Activated T-cell treated with anti-CD3 and anti-CD28 coated beads, Interleukin-2, amount 50 U/mL, for 4 hours (primary cell): ENCODE measurements around the gene RYR3. TPM values are rescaled to one million over a fixed set of nuclear protein-coding genes. Genes with fewer than 3 reads are reported as not detected.

ENCODE experiments used
- ATAC-seq, 2 donors: fragments of 200-7000 bp; cut with Tn5 transposase; one replicate each; pipeline ENCODE4 v1.10.0; 2021
- DNase-seq: peaks from one replicate; pipeline ENCODE4 v3.0.0-alpha.2; 2020
- H3K27me3 Mint-ChIP-seq: one replicate; pipeline ENCODE4 v1.8.0; 2021; ENCODE audit warnings: low read depth, mixed read lengths
- H3K36me3 Mint-ChIP-seq: one replicate; pipeline ENCODE4 v1.8.0; 2022; ENCODE audit warnings: mixed read lengths; ENCODE audit not compliant: insufficient read depth
- H3K4me1 Mint-ChIP-seq: one replicate; pipeline ENCODE4 v1.8.0; 2021; ENCODE audit warnings: low read depth, mixed read lengths
- H3K4me3 Mint-ChIP-seq: one replicate; pipeline ENCODE4 v1.8.0; 2021; ENCODE audit warnings: mild to moderate bottlenecking, moderate library complexity, mixed read lengths
- H3K9me3 Mint-ChIP-seq: one replicate; pipeline ENCODE4 v1.8.0; 2021; ENCODE audit warnings: mixed read lengths
- total RNA-seq, 3 donors: library from RNA; stranded (reverse); gene quantifications; one replicate each; pipeline ENCODE4 v1.2.1, GENCODE V29; 2021

RYR3 gene
- total RNA-seq, 3 donors from 2014 or later: not detected

- DNase-seq (no peak), ATAC-seq (no peak)
- H3K27me3 Mint-ChIP-seq: peaks cover 9% of the 10 kb centered on the region
- peaks cover 2% of the 10 kb centered on the region for H3K4me1 Mint-ChIP-seq
- H3K9me3 Mint-ChIP-seq: no peaks in the 10 kb centered on the region
- no peak overlapping the region for H3K4me3 Mint-ChIP-seq
- H3K36me3 Mint-ChIP-seq: no peaks in the 10 kb centered on the region
Measured at GRCh38 chr15:33639456-33639855, 328.7 kb downstream of the RYR3 start.

DNA sequence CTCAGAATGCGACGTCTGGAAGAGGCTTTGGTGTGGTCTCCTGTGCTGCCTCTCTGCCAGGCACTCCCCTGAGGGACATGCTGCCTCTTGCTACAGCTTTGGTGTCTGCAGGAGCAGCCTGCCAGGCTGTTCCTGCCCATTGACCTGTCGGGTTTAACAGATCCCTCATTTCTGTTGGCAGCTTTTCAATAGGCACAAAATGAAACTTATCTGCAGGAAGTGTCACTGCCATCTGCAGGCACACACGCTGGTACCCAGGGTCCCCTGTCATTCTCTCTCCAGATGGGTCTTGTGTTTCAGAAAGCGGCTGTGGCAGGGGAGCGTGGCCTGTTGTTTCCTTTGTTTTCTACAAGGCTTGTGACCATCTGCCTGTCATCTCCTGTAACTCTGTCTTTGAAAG is 329.2 kb downstream of the RYR3 start:
- Mint-ChIP-seq H3K4me1 (peaks cover 2% of the 10 kb centered on the region), H3K27me3 (peaks cover 11% of the 10 kb centered on the region), H3K36me3 (no peaks in the 10 kb centered on the region), H3K9me3 (no peaks in the 10 kb centered on the region), H3K4me3 (no peak overlapping the region)
- ATAC-seq (no peak), DNase-seq (no peak)

- Mint-ChIP-seq H3K36me3 (no peaks in the 10 kb centered on the region), H3K4me3 (no peak overlapping the region), H3K27me3 (peaks cover 9% of the 10 kb centered on the region), H3K9me3 (no peaks in the 10 kb centered on the region), H3K4me1 (peaks cover 2% of the 10 kb centered on the region)
- ATAC-seq (no peak), DNase-seq (no peak)
Measured at GRCh38 chr15:33641069-33641468, 330.3 kb downstream of the RYR3 start.

- DNase-seq: no peak
- H3K36me3 Mint-ChIP-seq: no peaks in the 10 kb centered on the region
- no peaks in the 10 kb centered on the region for H3K9me3 Mint-ChIP-seq
- H3K4me3 Mint-ChIP-seq: no peak overlapping the region
- H3K27me3 Mint-ChIP-seq: peaks cover 9% of the 10 kb centered on the region
- ATAC-seq: no peak
- peaks cover 2% of the 10 kb centered on the region for H3K4me1 Mint-ChIP-seq
Measured at GRCh38 chr15:33644304-33644703, 333.5 kb downstream of the RYR3 start.

DNA sequence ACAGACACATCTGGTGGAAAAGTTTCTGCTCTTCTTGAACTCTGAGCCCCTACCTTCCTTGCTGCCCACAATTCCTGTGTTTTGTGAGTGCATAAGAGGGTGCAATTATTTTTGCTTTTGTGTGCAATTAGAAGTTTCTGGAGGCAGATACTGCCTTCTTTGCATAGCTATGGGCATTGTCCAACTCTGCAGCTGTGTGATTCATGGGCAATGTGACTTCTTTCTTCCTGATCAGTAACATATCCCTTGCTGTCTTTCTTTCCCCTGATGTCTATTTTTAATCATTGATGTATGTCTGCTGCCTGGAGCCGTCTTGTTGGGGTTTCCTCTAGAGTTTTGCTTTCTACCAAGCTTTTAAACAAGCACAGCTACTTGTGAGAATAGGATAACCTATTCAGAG is 336.0 kb downstream of the RYR3 start:
- Mint-ChIP-seq H3K4me1 (no peaks in the 10 kb centered on the region), H3K27me3 (peaks cover 6% of the 10 kb centered on the region), H3K4me3 (no peak overlapping the region), H3K9me3 (no peaks in the 10 kb centered on the region), H3K36me3 (no peaks in the 10 kb centered on the region)
- DNase-seq (no peak), ATAC-seq (no peak)

DNA sequence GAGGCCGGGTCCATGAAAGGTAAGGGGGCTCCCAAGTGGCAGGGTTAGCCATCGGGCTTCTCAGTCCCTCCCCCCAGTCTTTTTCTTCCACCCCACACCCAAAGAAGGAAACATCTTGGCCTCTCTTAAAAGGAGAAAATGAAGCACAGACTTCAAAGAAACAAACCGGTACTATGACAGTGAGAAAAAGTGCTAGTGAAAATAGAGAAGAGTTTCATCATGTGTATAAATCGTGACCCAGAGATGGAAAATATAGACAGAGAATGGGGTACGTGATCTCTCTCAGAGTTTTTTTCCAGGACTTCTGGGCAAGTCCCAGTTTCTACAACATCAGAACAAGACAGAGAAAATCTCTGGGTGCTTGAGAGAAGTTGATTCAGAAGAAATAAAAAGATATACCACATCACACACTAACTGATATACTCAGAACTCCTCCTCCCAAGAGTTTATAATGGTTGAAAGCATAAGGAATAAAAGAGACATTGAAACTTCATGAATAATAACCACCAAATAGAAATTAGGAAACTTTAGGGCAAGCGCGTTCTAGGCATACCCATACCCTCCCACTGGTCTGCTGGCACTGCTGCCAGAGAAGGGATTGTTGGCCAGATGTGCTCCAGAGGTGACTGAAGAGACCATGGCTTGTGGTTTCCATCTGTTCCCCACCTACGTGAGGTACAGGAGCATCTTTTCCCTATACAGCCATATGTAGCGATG is 338.6 kb downstream of the RYR3 start:
- H3K4me3 Mint-ChIP-seq: no peak overlapping the region
- ATAC-seq (peak; percentile 44 to 66), DNase-seq (no peak)

GRCh38 chr15:33654860-33655259 is 344.1 kb downstream of the RYR3 start:
- Mint-ChIP-seq H3K27me3 (no peaks in the 10 kb centered on the region), H3K36me3 (no peaks in the 10 kb centered on the region), H3K9me3 (no peaks in the 10 kb centered on the region), H3K4me1 (no peaks in the 10 kb centered on the region), H3K4me3 (no peak overlapping the region)
- no peak for ATAC-seq
- DNase-seq: no peak

More for the DNA sequence above, 338.6 kb downstream of the RYR3 start:
- H3K36me3 Mint-ChIP-seq: no peaks in the 10 kb centered on the region
- no peaks in the 10 kb centered on the region for H3K9me3 Mint-ChIP-seq
- H3K27me3 Mint-ChIP-seq: peaks cover 2% of the 10 kb centered on the region
- no peaks in the 10 kb centered on the region for H3K4me1 Mint-ChIP-seq

DNA sequence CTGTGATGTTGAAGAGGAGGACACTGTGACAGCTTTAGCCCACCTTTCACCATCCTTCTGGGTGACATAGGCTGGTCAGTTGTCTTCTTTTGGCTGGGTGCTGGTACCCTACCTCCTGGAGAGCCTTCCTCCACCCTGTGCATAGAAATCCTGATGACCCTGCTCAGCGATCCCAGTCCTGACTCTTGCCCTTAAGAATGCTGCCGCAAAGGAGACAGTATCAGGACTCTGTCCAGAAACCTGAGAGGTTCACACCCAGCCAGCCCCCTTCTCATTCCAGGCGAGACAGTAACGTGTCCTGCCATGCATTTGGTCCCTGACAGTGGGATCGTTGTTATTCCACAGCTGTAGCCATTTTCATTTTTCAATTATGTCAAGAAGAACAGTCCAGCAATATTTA is 344.7 kb downstream of the RYR3 start:
- H3K4me3 Mint-ChIP-seq: no peak overlapping the region
- ATAC-seq (no peak), DNase-seq (no peak)
- no peaks in the 10 kb centered on the region for H3K9me3 Mint-ChIP-seq
- H3K27me3 Mint-ChIP-seq: no peaks in the 10 kb centered on the region
- H3K4me1 Mint-ChIP-seq: no peaks in the 10 kb centered on the region
- H3K36me3 Mint-ChIP-seq: no peaks in the 10 kb centered on the region

GRCh38 chr15:33656168-33656567 is 345.4 kb downstream of the RYR3 start:
- DNase-seq: no peak
- Mint-ChIP-seq H3K4me3 (no peak overlapping the region), H3K27me3 (no peaks in the 10 kb centered on the region), H3K9me3 (no peaks in the 10 kb centered on the region), H3K36me3 (no peaks in the 10 kb centered on the region), H3K4me1 (no peaks in the 10 kb centered on the region)
- ATAC-seq: no peak

GRCh38 chr15:33660151-33660550 is 349.4 kb downstream of the RYR3 start:
- Mint-ChIP-seq H3K4me1 (no peaks in the 10 kb centered on the region), H3K27me3 (no peaks in the 10 kb centered on the region), H3K36me3 (no peaks in the 10 kb centered on the region), H3K9me3 (no peaks in the 10 kb centered on the region), H3K4me3 (no peak overlapping the region)
- ATAC-seq (no peak), DNase-seq (no peak)

DNA sequence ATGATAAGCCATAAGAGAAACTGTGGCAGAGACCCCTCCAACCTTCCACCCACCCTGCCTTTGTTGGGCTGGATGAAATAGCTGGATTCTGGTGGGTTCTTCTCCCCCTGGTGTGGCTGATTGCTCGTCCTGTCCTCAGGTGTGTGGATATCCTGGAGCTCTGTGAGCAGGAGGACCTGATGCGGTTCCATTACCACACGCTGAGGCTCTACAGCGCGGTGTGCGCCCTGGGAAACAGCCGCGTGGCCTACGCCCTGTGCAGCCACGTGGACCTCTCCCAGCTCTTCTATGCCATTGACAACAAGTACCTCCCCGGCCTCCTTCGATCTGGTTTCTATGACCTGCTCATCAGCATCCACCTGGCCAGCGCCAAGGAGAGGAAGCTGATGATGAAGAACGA is 351.2 kb downstream of the RYR3 start:
- Mint-ChIP-seq H3K4me1 (no peaks in the 10 kb centered on the region), H3K4me3 (no peak overlapping the region), H3K36me3 (no peaks in the 10 kb centered on the region), H3K27me3 (no peaks in the 10 kb centered on the region), H3K9me3 (no peaks in the 10 kb centered on the region)
- DNase-seq (no peak), ATAC-seq (no peak)

DNA sequence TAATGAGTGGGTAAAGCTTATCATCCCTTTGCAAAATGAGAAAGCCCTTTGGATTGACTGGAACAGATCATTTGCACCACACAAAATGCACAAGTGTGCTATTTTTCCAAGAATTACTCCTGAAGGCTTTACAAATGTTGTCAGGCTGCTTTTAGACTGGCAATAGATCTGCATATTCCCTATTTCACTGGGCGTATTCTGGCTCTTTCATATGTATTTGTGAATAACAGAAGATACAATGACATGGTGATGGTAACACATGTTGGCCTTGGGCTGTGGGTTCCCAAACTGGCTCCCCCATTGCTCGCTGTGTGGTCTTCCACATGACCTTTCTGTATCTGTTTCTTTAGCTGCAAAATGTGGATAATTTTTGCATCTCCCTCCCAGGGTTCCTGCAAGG is 354.2 kb downstream of the RYR3 start:
- H3K27me3 Mint-ChIP-seq: no peaks in the 10 kb centered on the region
- ATAC-seq: no peak
- no peak for DNase-seq
- H3K36me3 Mint-ChIP-seq: no peaks in the 10 kb centered on the region
- no peaks in the 10 kb centered on the region for H3K9me3 Mint-ChIP-seq
- no peaks in the 10 kb centered on the region for H3K4me1 Mint-ChIP-seq
- H3K4me3 Mint-ChIP-seq: no peak overlapping the region

DNA sequence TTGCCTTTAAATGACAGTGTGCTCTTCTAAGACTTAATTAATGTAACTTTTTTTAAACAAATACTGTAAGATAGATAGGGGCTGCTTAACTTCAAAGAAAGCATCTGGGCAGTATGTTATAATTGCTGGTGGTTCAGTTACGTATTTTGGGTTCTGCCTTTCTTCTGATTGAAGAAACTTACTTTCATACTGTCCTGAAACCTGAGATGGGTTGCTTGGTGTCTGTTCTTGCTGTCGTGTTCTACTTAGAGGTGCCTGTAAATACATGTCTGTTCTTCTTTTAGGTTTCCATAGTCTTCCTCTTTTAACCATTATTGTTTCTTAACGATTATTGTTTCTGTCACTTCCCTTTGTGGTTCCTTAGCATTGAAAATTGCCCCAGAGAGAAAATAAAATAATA is 359.8 kb downstream of the RYR3 start:
- ATAC-seq (no peak), DNase-seq (no peak)
- Mint-ChIP-seq H3K4me3 (no peak overlapping the region), H3K9me3 (no peaks in the 10 kb centered on the region), H3K27me3 (peaks cover 13% of the 10 kb centered on the region), H3K36me3 (no peaks in the 10 kb centered on the region), H3K4me1 (no peaks in the 10 kb centered on the region)

DNA sequence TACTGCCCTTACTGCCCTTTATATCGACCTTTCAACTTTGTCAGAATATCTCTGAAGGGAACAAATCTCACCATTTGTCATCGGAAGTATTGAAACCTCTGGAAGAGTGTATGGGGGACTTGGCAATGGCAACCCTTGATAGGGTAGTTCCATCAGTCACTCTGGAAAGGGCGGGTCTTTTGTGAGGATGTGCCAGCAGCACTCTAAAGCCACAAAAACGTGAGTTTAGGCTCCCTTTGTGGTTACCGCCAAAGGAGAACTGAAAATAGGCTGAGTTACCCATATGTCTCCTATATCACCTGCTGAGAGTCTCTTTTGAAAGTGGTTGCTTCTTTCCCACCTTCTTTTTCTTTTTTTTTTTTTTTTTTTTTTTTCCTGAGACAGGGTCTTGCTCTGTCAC is 360.7 kb downstream of the RYR3 start:
- H3K4me1 Mint-ChIP-seq: no peaks in the 10 kb centered on the region
- H3K9me3 Mint-ChIP-seq: no peaks in the 10 kb centered on the region
- no peaks in the 10 kb centered on the region for H3K36me3 Mint-ChIP-seq
- no peak for ATAC-seq
- H3K4me3 Mint-ChIP-seq: no peak overlapping the region
- no peak for DNase-seq
- peaks cover 17% of the 10 kb centered on the region for H3K27me3 Mint-ChIP-seq

DNA sequence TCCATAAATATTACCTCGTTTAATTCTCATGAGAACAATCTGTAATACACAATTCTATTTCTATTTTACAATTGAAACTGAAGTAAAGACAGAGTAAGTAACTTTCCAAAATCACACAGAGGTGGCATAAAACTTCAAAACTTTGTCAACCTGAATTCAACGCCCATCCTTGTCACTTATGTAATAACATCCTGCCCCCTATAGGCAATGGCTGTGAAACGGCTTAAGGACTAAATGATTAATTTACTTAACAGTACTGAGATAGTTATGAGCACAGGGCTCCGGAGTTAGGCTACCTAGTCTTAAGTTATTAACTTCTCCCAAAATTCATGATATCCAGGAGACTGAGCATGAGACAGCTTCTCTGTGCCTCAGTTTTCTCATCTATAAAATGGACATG is 364.5 kb downstream of the RYR3 start:
- H3K4me1 Mint-ChIP-seq: no peaks in the 10 kb centered on the region
- H3K36me3 Mint-ChIP-seq: no peaks in the 10 kb centered on the region
- peaks cover 23% of the 10 kb centered on the region for H3K27me3 Mint-ChIP-seq
- H3K9me3 Mint-ChIP-seq: no peaks in the 10 kb centered on the region
- no peak for DNase-seq
- H3K4me3 Mint-ChIP-seq: no peak overlapping the region
- ATAC-seq: no peak
